SK-N-SH (cell line): ENCODE results near the gene BBS9. TPM values are rescaled to one million over a fixed set of nuclear protein-coding genes. Genes with fewer than 3 reads are reported as not detected.

ENCODE experiments used
- CTCF ChIA-PET: fragments of 300-600, 350-600 bp; formaldehyde crosslinking; extraction: SDS; loops from one replicate; lab custom pipeline; 2021; lab: Yijun Ruan, JAX
- POLR2A ChIA-PET: fragments of 350-600 bp; sonication (Branson Sonifier 250); formaldehyde crosslinking; extraction: SDS; loops from one replicate; lab custom pipeline; 2020; ENCODE audit warnings: antibody characterized with exemption, inconsistent platforms; lab: Yijun Ruan, JAX
- DNase-seq: peaks from one replicate; pipeline ENCODE4 v3.0.0; 2012
- H2AFZ ChIP-seq: fragments of 200-600 bp; sonication (generic); 2 replicates; pipeline ENCODE4 v1.8.1; 2016; ENCODE audit warnings: antibody characterized with exemption, mild to moderate bottlenecking, low read depth
- H3F3A ChIP-seq: fragments of 200-600 bp; sonication (generic); replicated peaks from 2 replicates; pipeline ENCODE3; 2016; ENCODE audit warnings: antibody characterized with exemption, mild to moderate bottlenecking; ENCODE audit not compliant: insufficient read depth
- H3K27ac ChIP-seq, 2 experiments: fragments of 200-500 bp in 1 of 2; fragments of 200-600 bp in 1 of 2; sonication (Bioruptor generic) in 1 of 2; sonication (generic), shearing (Covaris generic) in 1 of 2; 2 replicates each; pipeline versions ENCODE4 v1.5.1 to v1.6.1; 2014 to 2016; ENCODE audit warnings: low read depth in 2 of 2, inconsistent platforms in 1 of 2, low read length in 1 of 2, mild to moderate bottlenecking in 1 of 2, mixed read lengths in 1 of 2
- H3K27me3 ChIP-seq: fragments of 200-600 bp; sonication (generic), shearing (Covaris generic); 2 replicates; pipeline ENCODE4 v1.6.1; 2016; ENCODE audit warnings: mixed run types; ENCODE audit not compliant: insufficient read depth
- H3K36me3 ChIP-seq, 2 experiments: fragments of 200-500 bp in 1 of 2; fragments of 200-600 bp in 1 of 2; sonication (Bioruptor generic) in 1 of 2; sonication (generic) in 1 of 2; replicated peaks in 1 of 2; 2 replicates each; pipeline versions ENCODE3 to v1.5.1; 2014 to 2016; ENCODE audit warnings: low read length in 1 of 2, mild to moderate bottlenecking in 1 of 2; ENCODE audit not compliant: insufficient read depth in 2 of 2, control insufficient read depth in 1 of 2
- H3K4me1 ChIP-seq, 2 experiments: fragments of 200-500 bp in 1 of 2; fragments of 200-600 bp in 1 of 2; sonication (Bioruptor generic) in 1 of 2; sonication (generic), shearing (Covaris generic) in 1 of 2; 2 replicates each; pipeline versions ENCODE4 v1.5.1 to v1.6.1; 2014 to 2016; ENCODE audit warnings: low read depth in 1 of 2, low read length in 1 of 2, mixed run types in 1 of 2; ENCODE audit not compliant: insufficient read depth in 2 of 2, control insufficient read depth in 1 of 2
- H3K4me2 ChIP-seq: fragments of 200-600 bp; sonication (generic), shearing (Covaris generic); 2 replicates; pipeline ENCODE4 v1.6.1; 2017; ENCODE audit warnings: mixed run types
- H3K4me3 ChIP-seq, 2 experiments: fragments of 200-500 bp in 1 of 2; fragments of 200-600 bp in 1 of 2; sonication (Bioruptor generic) in 1 of 2; sonication (generic), shearing (Covaris generic) in 1 of 2; 2 replicates each; pipeline versions ENCODE4 v1.5.1 to v1.8.1; 2014 to 2016; ENCODE audit warnings: low read depth in 2 of 2, inconsistent platforms in 1 of 2, low read length in 1 of 2, mild to moderate bottlenecking in 1 of 2, mixed read lengths in 1 of 2, moderate library complexity in 1 of 2
- H3K79me2 ChIP-seq: fragments of 200-600 bp; sonication (generic); 2 replicates; pipeline ENCODE4 v1.8.1; 2017; ENCODE audit warnings: mild to moderate bottlenecking; ENCODE audit not compliant: insufficient read depth
- H3K9ac ChIP-seq: fragments of 200-600 bp; sonication (generic); 2 replicates; pipeline ENCODE4 v1.6.1; 2017; ENCODE audit warnings: mixed run types
- H3K9me2 ChIP-seq: fragments of 200-600 bp; sonication (generic); 2 replicates; pipeline ENCODE4 v1.6.1; 2017; ENCODE audit warnings: mixed run types
- H3K9me3 ChIP-seq: fragments of 200-600 bp; sonication (generic); 2 replicates; pipeline ENCODE4 v1.6.1; 2017; ENCODE audit warnings: mixed run types, mild to moderate bottlenecking, moderate library complexity
- H4K20me1 ChIP-seq: fragments of 200-600 bp; sonication (generic); 2 replicates; pipeline ENCODE4 v1.6.1; 2017; ENCODE audit warnings: mild to moderate bottlenecking, mixed run types; ENCODE audit not compliant: insufficient read depth
- CHD2 ChIP-seq: fragments of 150-350 bp; IDR thresholded peaks from 2 replicates; pipeline ENCODE4 v1.6.1; 2018; ENCODE audit warnings: low read length; ENCODE audit not compliant: partially characterized antibody
- RAD21 ChIP-seq: IDR thresholded peaks from 2 replicates; pipeline ENCODE4 v1.6.1; 2012; ENCODE audit warnings: mild to moderate bottlenecking, low read length
- RCOR1 ChIP-seq: fragments of 150-350 bp; IDR thresholded peaks from 2 replicates; pipeline ENCODE4 v1.6.1; 2017; ENCODE audit warnings: antibody characterized with exemption, low read length
- SMC3 ChIP-seq: IDR thresholded peaks from 2 replicates; pipeline ENCODE4 v1.6.1; 2012; ENCODE audit warnings: low read depth, low read length, improper control_type of control experiment
- TEAD4 ChIP-seq: IDR thresholded peaks from 2 replicates; pipeline ENCODE4 v1.4.0; 2012; ENCODE audit warnings: mild to moderate bottlenecking, borderline replicate concordance; ENCODE audit not compliant: insufficient read depth
- WGBS: methylation state at CpG from one replicate; pipeline ENCODE4 v1.1.6; 2017; ENCODE audit warnings: low lambda C conversion rate; 5-methylcytosine and 5-hydroxymethylcytosine counted together
- polyA plus RNA-seq, 3 experiments: library from polyadenylated mRNA; depleted of rRNA; stranded (reverse); fragments of >200 nt; gene quantifications; 2 replicates each; pipeline ENCODE4 v1.2.3, GENCODE V29; 2012
- TF ChIP-seq, protein P1 (sequence below): fragments of 200-600 bp; sonication (generic); IDR thresholded peaks from 2 replicates; pipeline ENCODE4 v1.6.1; 2017; ENCODE audit warnings: antibody characterized with exemption, mild to moderate bottlenecking, moderate library complexity

BBS9 gene
- polyA plus RNA-seq, 1 of the 3 experiments (the other 2 are of a cell fraction), result 7.5 TPM

DNA sequence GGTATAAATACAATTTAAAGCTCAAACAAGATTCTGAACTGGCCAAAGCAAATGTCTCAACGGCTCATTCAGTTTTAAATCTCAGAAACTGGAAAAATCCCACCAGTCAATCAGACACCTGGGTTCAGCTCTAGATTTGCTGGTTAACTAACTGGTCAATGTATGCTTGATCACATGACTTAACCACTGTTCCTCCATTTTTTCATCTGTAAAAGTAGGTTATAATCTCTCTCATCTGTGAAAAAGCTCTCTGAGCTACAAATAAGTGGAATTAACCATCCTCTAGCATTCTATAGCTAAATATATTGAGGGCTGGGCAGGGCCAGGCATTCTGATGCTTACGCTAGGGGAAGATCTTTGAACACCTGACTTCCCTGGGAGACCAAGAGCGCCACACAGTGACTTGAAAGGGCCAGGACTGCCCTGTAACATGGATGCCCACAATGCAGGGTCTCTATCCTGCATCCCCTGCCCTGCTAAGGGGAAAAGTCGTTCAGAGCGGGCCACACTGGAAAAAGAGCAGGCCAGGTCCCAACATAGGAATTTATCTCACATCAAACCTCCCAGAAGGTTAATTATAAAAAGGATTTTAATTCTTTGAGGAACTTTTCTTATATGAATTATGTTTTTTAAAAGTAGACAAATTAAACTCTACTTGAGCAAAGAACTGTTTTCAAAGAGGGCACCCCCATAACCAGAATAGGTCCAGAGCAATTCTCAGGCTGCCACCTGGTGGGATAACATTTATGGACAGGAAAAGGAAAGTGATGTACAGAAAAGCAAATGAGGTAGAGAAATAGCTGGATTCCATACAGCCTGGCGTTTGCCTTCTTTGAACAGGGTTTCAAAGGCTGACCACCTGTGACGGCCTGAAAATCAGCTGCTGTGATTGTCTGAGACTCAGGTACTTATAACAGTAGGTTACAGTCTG is 22.0 kb upstream of the BBS9 start:
- Histone ChIP-seq H3K9ac (peak overlapping the region; percentile 85), H3K9me2 (no peaks in the 10 kb centered on the region), H3K9me3 (no peaks in the 10 kb centered on the region), H3F3A (no peaks in the 10 kb centered on the region), H3K27ac (peak overlapping the region in 1 of 2 experiments; percentile 57; a peak in 2 of 4 replicates), H3K36me3 (peaks cover 11 to 12% of the 10 kb centered on the region in 2 experiments), H4K20me1 (peaks cover 45% of the 10 kb centered on the region), H3K79me2 (peaks cover 65% of the 10 kb centered on the region), H3K4me3 (peak overlapping the region; percentile 85 to 95), H3K4me2 (peak overlapping the region; percentile 92), H3K27me3 (no peaks in the 10 kb centered on the region), H3K4me1 (peaks cover 5 to 15% of the 10 kb centered on the region in 2 experiments; a peak in 3 of 4 replicates), H2AFZ (no peak overlapping the region)
- TF ChIP-seq RCOR1 (0 out of 2 replicates have a peak, but pooled peaks have one; percentile 13), SMC3 (peak; percentile 84), TEAD4 (no peak), RAD21 (peak; percentile 78)
- TF ChIP-seq, protein P1, sequence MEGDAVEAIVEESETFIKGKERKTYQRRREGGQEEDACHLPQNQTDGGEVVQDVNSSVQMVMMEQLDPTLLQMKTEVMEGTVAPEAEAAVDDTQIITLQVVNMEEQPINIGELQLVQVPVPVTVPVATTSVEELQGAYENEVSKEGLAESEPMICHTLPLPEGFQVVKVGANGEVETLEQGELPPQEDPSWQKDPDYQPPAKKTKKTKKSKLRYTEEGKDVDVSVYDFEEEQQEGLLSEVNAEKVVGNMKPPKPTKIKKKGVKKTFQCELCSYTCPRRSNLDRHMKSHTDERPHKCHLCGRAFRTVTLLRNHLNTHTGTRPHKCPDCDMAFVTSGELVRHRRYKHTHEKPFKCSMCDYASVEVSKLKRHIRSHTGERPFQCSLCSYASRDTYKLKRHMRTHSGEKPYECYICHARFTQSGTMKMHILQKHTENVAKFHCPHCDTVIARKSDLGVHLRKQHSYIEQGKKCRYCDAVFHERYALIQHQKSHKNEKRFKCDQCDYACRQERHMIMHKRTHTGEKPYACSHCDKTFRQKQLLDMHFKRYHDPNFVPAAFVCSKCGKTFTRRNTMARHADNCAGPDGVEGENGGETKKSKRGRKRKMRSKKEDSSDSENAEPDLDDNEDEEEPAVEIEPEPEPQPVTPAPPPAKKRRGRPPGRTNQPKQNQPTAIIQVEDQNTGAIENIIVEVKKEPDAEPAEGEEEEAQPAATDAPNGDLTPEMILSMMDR, result peak; percentile 82
- peak; percentile 62 for DNase-seq
- 49% methylated on average over 7 of the region's 7 CpGs for WGBS
- ChIA-PET POLR2A (interaction anchor here (0.6 to 2.2 kb wide), 5 partner anchors 21 to 612 kb away, joined by 3 to 8 read pairs (median 3); partner anchors contain the start of genes AVL9, FKBP9 and NT5C3A), CTCF (interaction anchor here (0.6 to 5.2 kb wide), 49 partner anchors 7 to 825 kb away, joined by 3 to 95 read pairs (median 5); partner anchors contain the start of genes AVL9, BBS9, FKBP9 and LSM5)

DNA sequence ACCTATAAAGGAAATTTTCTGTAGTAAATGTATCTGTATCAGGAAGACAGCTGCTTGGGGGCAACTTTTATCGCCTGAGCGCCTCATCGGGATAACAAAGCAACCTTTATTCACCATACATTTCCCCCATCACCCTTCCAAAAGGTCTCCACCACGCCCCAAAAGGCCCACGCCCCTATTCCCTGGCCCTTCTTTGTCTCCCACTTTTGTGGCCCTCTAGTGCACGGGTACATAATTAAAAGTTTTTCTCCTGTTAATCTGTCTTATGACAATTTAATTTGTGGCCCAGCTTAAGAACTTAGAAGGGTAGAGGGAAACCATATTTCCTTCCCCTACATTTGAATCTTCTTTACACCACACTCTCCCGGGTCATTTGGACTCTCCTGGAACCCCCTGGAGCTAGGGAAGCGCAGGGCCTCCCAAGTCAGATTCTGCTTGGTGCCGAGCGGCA is 20.8 kb upstream of the BBS9 start:
- H3K4me3 ChIP-seq, result peak overlapping the region; percentile 85 to 95
- H3K36me3 ChIP-seq, result peaks cover 0 to 1% of the 10 kb centered on the region in 2 experiments
- peak overlapping the region; percentile 85 for H3K9ac ChIP-seq
- ChIA-PET POLR2A (interaction anchor here (1.8 to 2.2 kb wide), 3 partner anchors 20 to 151 kb away, joined by 4 to 8 read pairs (median 8); partner anchors contain the start of genes FKBP9 and NT5C3A), CTCF (interaction anchor here (0.7 to 5.2 kb wide), 49 partner anchors 8 to 824 kb away, joined by 3 to 95 read pairs (median 5); partner anchors contain the start of genes AVL9, BBS9, FKBP9 and LSM5)
- H3K9me2 ChIP-seq, result no peaks in the 10 kb centered on the region
- no peaks in the 10 kb centered on the region for H3K27me3 ChIP-seq
- H4K20me1 ChIP-seq, result peaks cover 40% of the 10 kb centered on the region
- H3K4me1 ChIP-seq, result peaks cover 5 to 15% of the 10 kb centered on the region in 2 experiments; a peak in 3 of 4 replicates
- peaks cover 53% of the 10 kb centered on the region for H3K79me2 ChIP-seq
- H2AFZ ChIP-seq, result peak overlapping the region; percentile 66
- no peak for TF ChIP-seq CHD2
- TF ChIP-seq, protein P1, result peak; percentile 40; the same call in 1 of the 2 replicates
- H3K9me3 ChIP-seq, result no peaks in the 10 kb centered on the region
- under 1% methylated on average over 10 of the region's 10 CpGs for WGBS
- no peaks in the 10 kb centered on the region for H3F3A ChIP-seq
- peak; percentile 42 for DNase-seq
- H3K4me2 ChIP-seq, result peak overlapping the region; percentile 92
- peak overlapping the region; percentile 57 to 80 for H3K27ac ChIP-seq
